H9 (cell line): ENCODE data around the gene SLCO3A1. TPM values are rescaled to one million over a fixed set of nuclear protein-coding genes. Genes with fewer than 3 reads are reported as not detected.

Source experiments
- DNase-seq: peaks from one replicate; pipeline ENCODE4 v3.0.0-alpha.2; 2017
- H2AFZ ChIP-seq: one replicate; pipeline ENCODE4 v1.6.1; 2013; ENCODE audit warnings: mild to moderate bottlenecking, low read length, control low read depth, moderate library complexity
- H2AK5ac ChIP-seq: 2 replicates; pipeline ENCODE4 v1.6.1; 2013; ENCODE audit warnings: low read length, control low read depth, mixed read lengths; ENCODE audit not compliant: insufficient read length
- H2BK120ac ChIP-seq: one replicate; pipeline ENCODE4 v1.6.1; 2013; ENCODE audit warnings: low read depth, mild to moderate bottlenecking, low read length, control low read depth, inconsistent platforms; ENCODE audit not compliant: poor library complexity, severe bottlenecking
- H2BK12ac ChIP-seq: 2 replicates; pipeline ENCODE4 v1.6.1; 2013; ENCODE audit warnings: low read length, control low read depth, mixed read lengths, low read depth; ENCODE audit not compliant: insufficient read length
- H2BK15ac ChIP-seq: 2 replicates; pipeline ENCODE4 v1.6.1; 2013; ENCODE audit warnings: low read depth, low read length, control low read depth
- H2BK20ac ChIP-seq: one replicate; pipeline ENCODE4 v1.6.1; 2013; ENCODE audit warnings: low read depth, mild to moderate bottlenecking, low read length, control low read depth, inconsistent platforms; ENCODE audit not compliant: poor library complexity, severe bottlenecking
- H2BK5ac ChIP-seq: 2 replicates; pipeline ENCODE4 v1.6.1; 2013; ENCODE audit warnings: low read length, control low read depth, mixed read lengths; ENCODE audit not compliant: insufficient read length
- H3K14ac ChIP-seq: 2 replicates; pipeline ENCODE4 v1.6.1; 2013; ENCODE audit warnings: low read length, control low read depth; ENCODE audit not compliant: insufficient read depth
- H3K18ac ChIP-seq: 2 replicates; pipeline ENCODE4 v1.6.1; 2013; ENCODE audit warnings: low read depth, mild to moderate bottlenecking, mixed read lengths, low read length, control low read depth; ENCODE audit not compliant: insufficient read length
- H3K23ac ChIP-seq: 2 replicates; pipeline ENCODE4 v1.6.1; 2013; ENCODE audit warnings: low read length, control low read depth, mixed read lengths, low read depth; ENCODE audit not compliant: insufficient read length
- H3K23me2 ChIP-seq: 2 replicates; pipeline ENCODE4 v1.6.1; 2013; ENCODE audit warnings: low read depth, mild to moderate bottlenecking, mixed read lengths, low read length, control low read depth; ENCODE audit not compliant: insufficient read length, poor library complexity, severe bottlenecking
- H3K27ac ChIP-seq: 2 replicates; pipeline ENCODE4 v1.5.1; 2013; ENCODE audit warnings: low read length, control low read depth, mixed read lengths, low read depth; ENCODE audit not compliant: insufficient read length
- H3K27me3 ChIP-seq: 2 replicates; pipeline ENCODE4 v1.6.1; 2013; ENCODE audit warnings: low read length, control low read depth, inconsistent platforms; ENCODE audit not compliant: insufficient read depth
- H3K4ac ChIP-seq: 2 replicates; pipeline ENCODE4 v1.6.1; 2013; ENCODE audit warnings: low read depth, mild to moderate bottlenecking, control low read depth, inconsistent platforms, low read length, moderate library complexity
- H3K4me1 ChIP-seq: 2 replicates; pipeline ENCODE4 v1.6.1; 2013; ENCODE audit warnings: low read length, control low read depth, inconsistent platforms; ENCODE audit not compliant: insufficient read depth
- H3K4me2 ChIP-seq: 2 replicates; pipeline ENCODE4 v1.6.1; 2013; ENCODE audit warnings: low read length, control low read depth, mixed read lengths; ENCODE audit not compliant: insufficient read length, insufficient read depth
- H3K56ac ChIP-seq: 2 replicates; pipeline ENCODE4 v1.6.1; 2013; ENCODE audit warnings: low read depth, mild to moderate bottlenecking, mixed read lengths, low read length, control low read depth; ENCODE audit not compliant: insufficient read length
- H3K79me1 ChIP-seq: 2 replicates; pipeline ENCODE4 v1.6.1; 2013; ENCODE audit warnings: low read depth, mild to moderate bottlenecking, moderate library complexity, low read length, control low read depth, inconsistent platforms; ENCODE audit not compliant: insufficient read depth, poor library complexity, severe bottlenecking
- H3K79me2 ChIP-seq: 2 replicates; pipeline ENCODE4 v1.6.1; 2013; ENCODE audit warnings: low read length, control low read depth, inconsistent platforms; ENCODE audit not compliant: insufficient read depth
- H3K9ac ChIP-seq: 2 replicates; pipeline ENCODE4 v1.6.1; 2013; ENCODE audit warnings: low read length, control low read depth, mixed read lengths; ENCODE audit not compliant: insufficient read length; ENCODE audit errors: extremely low read depth
- H3K9me3 ChIP-seq: one replicate; pipeline ENCODE4 v1.6.1; 2013; ENCODE audit warnings: low read depth, low read length, inconsistent platforms; ENCODE audit not compliant: control insufficient read depth
- H3T11ph ChIP-seq: one replicate; pipeline ENCODE4 v1.6.1; 2013; ENCODE audit warnings: mild to moderate bottlenecking, low read length, control low read depth, inconsistent platforms
- H4K20me1 ChIP-seq: one replicate; pipeline ENCODE4 v1.6.1; 2013; ENCODE audit not compliant: control insufficient read depth, insufficient read length, insufficient read depth
- H4K5ac ChIP-seq: 2 replicates; pipeline ENCODE4 v1.6.1; 2013; ENCODE audit warnings: low read depth, mild to moderate bottlenecking, mixed read lengths, low read length, control low read depth; ENCODE audit not compliant: insufficient read length
- H4K8ac ChIP-seq: replicated peaks from 2 replicates; pipeline ENCODE4 v1.6.1; 2013; ENCODE audit warnings: low read length, control low read depth, mixed read lengths, low read depth; ENCODE audit not compliant: insufficient read length
- H4K91ac ChIP-seq: 2 replicates; pipeline ENCODE4 v1.6.1; 2013; ENCODE audit warnings: low read depth, mild to moderate bottlenecking, moderate library complexity, mixed read lengths, low read length, control low read depth; ENCODE audit not compliant: insufficient read length
- H3K27ac Mint-ChIP-seq, 3 experiments: 2 replicates in 2 of 3; 3 replicates in 1 of 3; pipeline ENCODE4 v1.8.0; 2020 to 2021; ENCODE audit warnings: mixed read lengths in 3 of 3, mild to moderate bottlenecking in 1 of 3, moderate library complexity in 1 of 3
- H3K27me3 Mint-ChIP-seq: 2 replicates; pipeline ENCODE4 v1.8.0; 2021; ENCODE audit warnings: low read depth, mild to moderate bottlenecking, moderate library complexity, mixed read lengths
- H3K36me3 Mint-ChIP-seq, 3 experiments: 2 replicates in 2 of 3; 3 replicates in 1 of 3; pipeline ENCODE4 v1.8.0; 2020 to 2021; ENCODE audit warnings: low read depth in 3 of 3, mixed read lengths in 3 of 3; ENCODE audit not compliant: insufficient read depth in 1 of 3
- H3K4me1 Mint-ChIP-seq, 2 experiments: 2 replicates each; pipeline ENCODE4 v1.8.0; 2020; ENCODE audit warnings: mixed read lengths in 2 of 2
- H3K4me3 Mint-ChIP-seq, 2 experiments: 2 replicates in 1 of 2; 3 replicates in 1 of 2; pipeline ENCODE4 v1.8.0; 2020 to 2021; ENCODE audit warnings: mild to moderate bottlenecking in 2 of 2, mixed read lengths in 2 of 2, moderate library complexity in 1 of 2
- H3K9me3 Mint-ChIP-seq, 2 experiments: 2 replicates in 1 of 2; 3 replicates in 1 of 2; pipeline ENCODE4 v1.8.0; 2020; ENCODE audit warnings: mild to moderate bottlenecking in 2 of 2, mixed read lengths in 2 of 2, moderate library complexity in 1 of 2
- WGBS: extraction: QIAGEN DNeasy Blood & Tissue Kit; methylation state at CpG from one replicate; pipeline ENCODE4 v1.1.7; 2013; ENCODE audit warnings: missing lambda C conversion rate, low lambda C conversion rate, mixed read lengths; ENCODE audit not compliant: insufficient read length; ENCODE audit errors: extremely low coverage; 5-methylcytosine and 5-hydroxymethylcytosine counted together
- total RNA-seq: library from RNA; stranded (reverse); gene quantifications from 2 replicates; pipeline ENCODE4 v1.2.1, GENCODE V29; 2021
- TF ChIP-seq, protein P1 (sequence below): fragments of 200-600 bp; sonication (generic); conservative IDR thresholded peaks from 3 replicates; pipeline ENCODE4 v1.8.0; 2021; ENCODE audit warnings: antibody characterized with exemption, mild to moderate bottlenecking

The SLCO3A1 gene
- total RNA-seq, 1 experiment from 2014 or later, result 9.4 TPM

DNA sequence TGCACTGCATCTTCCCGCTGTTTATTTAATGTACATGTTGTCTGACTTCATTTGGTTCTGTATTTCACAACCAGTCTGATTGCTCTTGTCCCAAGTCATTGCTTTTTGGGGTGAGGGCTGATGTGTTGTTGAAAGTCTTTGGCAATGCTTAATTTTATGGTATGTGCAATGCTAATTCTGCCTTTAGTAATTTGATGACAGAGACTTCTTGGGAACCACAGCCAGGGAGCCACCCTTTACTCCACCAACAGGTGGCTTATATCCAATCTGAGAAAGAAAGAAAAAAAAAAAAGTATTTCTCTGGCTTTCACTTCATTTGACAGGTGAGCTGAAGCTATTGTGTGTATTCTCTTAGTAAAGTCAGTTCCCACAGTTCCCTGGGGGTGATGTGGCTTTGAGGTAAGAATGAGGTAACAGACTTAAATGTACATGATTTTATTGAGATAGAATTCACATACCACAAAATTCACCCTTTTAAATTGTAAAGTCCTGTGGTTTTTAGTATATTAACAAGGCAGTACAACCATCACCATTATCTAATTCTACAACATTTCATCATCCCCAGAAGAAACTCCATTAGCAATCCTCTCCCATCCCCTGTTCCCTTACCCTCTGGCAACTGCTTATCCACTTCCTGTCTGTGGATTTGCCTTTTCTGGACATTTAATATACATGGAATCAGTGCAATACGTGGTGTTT, 97.3 kb downstream of the SLCO3A1 start:
- Histone ChIP-seq H2BK15ac (no peak overlapping the region), H3K9me3 (no peaks in the 10 kb centered on the region), H3K79me2 (no peaks in the 10 kb centered on the region; the same call in 1 of the 2 replicates), H3K4ac (no peak overlapping the region), H3T11ph (no peak overlapping the region), H3K23ac (no peak overlapping the region), H2AK5ac (no peak overlapping the region), H2AFZ (no peak overlapping the region), H4K8ac (no peak overlapping the region), H3K14ac (no peak overlapping the region), H3K56ac (no peak overlapping the region), H2BK5ac (no peak overlapping the region), H3K27me3 (no peaks in the 10 kb centered on the region), H4K5ac (no peak overlapping the region), H3K79me1 (peaks cover 3% of the 10 kb centered on the region), H3K9ac (no peak overlapping the region), H3K27ac (no peak overlapping the region), H3K4me1 (peaks cover 6% of the 10 kb centered on the region; the same call in 1 of the 2 replicates), H3K18ac (no peak overlapping the region), H2BK12ac (no peak overlapping the region), H3K23me2 (no peaks in the 10 kb centered on the region), H2BK120ac (no peak overlapping the region), H4K91ac (no peak overlapping the region), H3K4me2 (no peak overlapping the region), H2BK20ac (no peak overlapping the region), H4K20me1 (no peaks in the 10 kb centered on the region)
- WGBS, result no CpG with 5 or more reads among the region's 2 CpGs
- H3K4me1 Mint-ChIP-seq, result peaks cover 54 to 65% of the 10 kb centered on the region in 2 experiments
- H3K27me3 Mint-ChIP-seq, result no peaks in the 10 kb centered on the region
- no peak for DNase-seq
- no peak overlapping the region for H3K4me3 Mint-ChIP-seq
- no peaks in the 10 kb centered on the region for H3K9me3 Mint-ChIP-seq
- peaks cover 0 to 1% (median 0%) of the 10 kb centered on the region in 3 experiments; a peak in 1 of 7 replicates for H3K36me3 Mint-ChIP-seq
- peak overlapping the region in 1 of 3 experiments; percentile 48; a peak in 2 of 7 replicates for H3K27ac Mint-ChIP-seq
- TF ChIP-seq, protein P1, sequence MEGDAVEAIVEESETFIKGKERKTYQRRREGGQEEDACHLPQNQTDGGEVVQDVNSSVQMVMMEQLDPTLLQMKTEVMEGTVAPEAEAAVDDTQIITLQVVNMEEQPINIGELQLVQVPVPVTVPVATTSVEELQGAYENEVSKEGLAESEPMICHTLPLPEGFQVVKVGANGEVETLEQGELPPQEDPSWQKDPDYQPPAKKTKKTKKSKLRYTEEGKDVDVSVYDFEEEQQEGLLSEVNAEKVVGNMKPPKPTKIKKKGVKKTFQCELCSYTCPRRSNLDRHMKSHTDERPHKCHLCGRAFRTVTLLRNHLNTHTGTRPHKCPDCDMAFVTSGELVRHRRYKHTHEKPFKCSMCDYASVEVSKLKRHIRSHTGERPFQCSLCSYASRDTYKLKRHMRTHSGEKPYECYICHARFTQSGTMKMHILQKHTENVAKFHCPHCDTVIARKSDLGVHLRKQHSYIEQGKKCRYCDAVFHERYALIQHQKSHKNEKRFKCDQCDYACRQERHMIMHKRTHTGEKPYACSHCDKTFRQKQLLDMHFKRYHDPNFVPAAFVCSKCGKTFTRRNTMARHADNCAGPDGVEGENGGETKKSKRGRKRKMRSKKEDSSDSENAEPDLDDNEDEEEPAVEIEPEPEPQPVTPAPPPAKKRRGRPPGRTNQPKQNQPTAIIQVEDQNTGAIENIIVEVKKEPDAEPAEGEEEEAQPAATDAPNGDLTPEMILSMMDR, result peak; percentile 45; the same call in 2 of the 3 replicates
